ENCODE measurements around the gene GALNT10. TPM values are rescaled to one million over a fixed set of nuclear protein-coding genes. Genes with fewer than 3 reads are reported as not detected.

The GALNT10 gene
- total RNA-seq, 2 donors from 2014 or later = 30.2 to 43.4 TPM

GRCh38 chr5:154344461-154344860, 153.9 kb downstream of the GALNT10 start:
- Histone ChIP-seq H3K9ac (ENCODE audit: extremely low read depth, low read length, poor library complexity, severe bottlenecking) (no peak overlapping the region), H3K4me1 (ENCODE audit: control insufficient read depth, insufficient read depth, low read length) (no peaks in the 10 kb centered on the region), H3K27me3 (ENCODE audit: control insufficient read depth, insufficient read depth, low read length, poor library complexity, severe bottlenecking) (no peaks in the 10 kb centered on the region), H3K36me3 (ENCODE audit: control insufficient read depth, insufficient read depth, low read length) (no peaks in the 10 kb centered on the region), H3K27ac (ENCODE audit: low read depth, low read length) (no peak overlapping the region), H3K9me3 (ENCODE audit: control insufficient read depth, low read length) (no peaks in the 10 kb centered on the region), H3K4me3 (ENCODE audit: low read length) (no peak overlapping the region)
- no peak for DNase-seq
- no peak overlapping the region for H3K27ac Mint-ChIP-seq
- TF ChIP-seq CTCF (conservative IDR thresholded peaks at IDR 0.05) = no peak
- H3K27me3 Mint-ChIP-seq (ENCODE audit: insufficient read depth) = no peaks in the 10 kb centered on the region
- H3K4me1 Mint-ChIP-seq = peaks cover 17% of the 10 kb centered on the region
- H3K36me3 Mint-ChIP-seq (ENCODE audit: low read depth) = no peaks in the 10 kb centered on the region
- H3K9me3 Mint-ChIP-seq = no peaks in the 10 kb centered on the region
- 90 to 92% methylated on average over 4 to 5 of the region's 5 CpGs for WGBS, 2 experiments (ENCODE audit: insufficient coverage in 1 of 2, insufficient read length in 1 of 2)
- no peak overlapping the region for H3K4me3 Mint-ChIP-seq

- 94 to 100% methylated on average over 2 to 4 of the region's 5 CpGs for WGBS, 2 experiments (ENCODE audit: insufficient coverage in 1 of 2, insufficient read length in 1 of 2)
- Histone ChIP-seq H3K36me3 (ENCODE audit: control insufficient read depth, insufficient read depth, low read length) (no peaks in the 10 kb centered on the region), H3K9ac (ENCODE audit: extremely low read depth, low read length, poor library complexity, severe bottlenecking) (no peak overlapping the region), H3K27ac (ENCODE audit: low read depth, low read length) (no peak overlapping the region), H3K4me3 (ENCODE audit: low read length) (no peak overlapping the region), H3K4me1 (ENCODE audit: control insufficient read depth, insufficient read depth, low read length) (no peaks in the 10 kb centered on the region), H3K27me3 (ENCODE audit: control insufficient read depth, insufficient read depth, low read length, poor library complexity, severe bottlenecking) (no peaks in the 10 kb centered on the region), H3K9me3 (ENCODE audit: control insufficient read depth, low read length) (no peaks in the 10 kb centered on the region)
- Mint-ChIP-seq H3K4me3 (no peak overlapping the region), H3K9me3 (no peaks in the 10 kb centered on the region), H3K27ac (no peak overlapping the region), H3K36me3 (ENCODE audit: low read depth) (no peaks in the 10 kb centered on the region), H3K27me3 (ENCODE audit: insufficient read depth) (no peaks in the 10 kb centered on the region), H3K4me1 (peaks cover 17% of the 10 kb centered on the region)
- TF ChIP-seq CTCF (conservative IDR thresholded peaks at IDR 0.05) = no peak
- DNase-seq = no peak
Observed at GRCh38 chr5:154345255-154345952, 154.9 kb downstream of the GALNT10 start.

GRCh38 chr5:154346427-154346826, 155.9 kb downstream of the GALNT10 start:
- no peak overlapping the region for H3K4me3 ChIP-seq (ENCODE audit: low read length)
- DNase-seq = no peak
- no peaks in the 10 kb centered on the region for H3K4me1 ChIP-seq (ENCODE audit: control insufficient read depth, insufficient read depth, low read length)
- no peaks in the 10 kb centered on the region for H3K36me3 ChIP-seq (ENCODE audit: control insufficient read depth, insufficient read depth, low read length)
- H3K27me3 ChIP-seq (ENCODE audit: control insufficient read depth, insufficient read depth, low read length, poor library complexity, severe bottlenecking) = no peaks in the 10 kb centered on the region
- Mint-ChIP-seq H3K36me3 (ENCODE audit: low read depth) (no peaks in the 10 kb centered on the region), H3K4me1 (peaks cover 24% of the 10 kb centered on the region), H3K4me3 (no peak overlapping the region), H3K27me3 (ENCODE audit: insufficient read depth) (no peaks in the 10 kb centered on the region), H3K9me3 (no peaks in the 10 kb centered on the region), H3K27ac (no peak overlapping the region)
- no peaks in the 10 kb centered on the region for H3K9me3 ChIP-seq (ENCODE audit: control insufficient read depth, low read length)
- WGBS, 2 experiments (ENCODE audit: insufficient coverage in 1 of 2, insufficient read length in 1 of 2) = 96 to 100% methylated on average over 1 of the region's 1 CpG
- no peak overlapping the region for H3K9ac ChIP-seq (ENCODE audit: extremely low read depth, low read length, poor library complexity, severe bottlenecking)
- H3K27ac ChIP-seq (ENCODE audit: low read depth, low read length) = no peak overlapping the region
- TF ChIP-seq CTCF (conservative IDR thresholded peaks at IDR 0.05) = no peak

All from endodermal cell (in vitro differentiated cells).